K562 (cell line): ENCODE results near the gene RNH1. TPM values are rescaled to one million over a fixed set of nuclear protein-coding genes. Genes with fewer than 3 reads are reported as not detected.

Source experiments
- ATF3 ChIP-seq, 2 experiments: fragments of 450-650 bp in 1 of 2; sonication (generic) in 1 of 2; formaldehyde crosslinking in 1 of 2; IDR thresholded peaks in 1 of 2; conservative IDR thresholded peaks in 1 of 2; 2 replicates each; pipeline versions ENCODE4 v1.6.1 to v1.8.1; 2016 to 2023; ENCODE audit warnings: mild to moderate bottlenecking in 2 of 2, moderate library complexity in 2 of 2, inconsistent platforms in 1 of 2, missing genetic modification reagents in 1 of 2
- CBX5 ChIP-seq: IDR thresholded peaks from 2 replicates; pipeline ENCODE4 v1.6.1; 2014; ENCODE audit warnings: low read depth, borderline replicate concordance
- ESRRB ChIP-seq: fragments of 250-450 bp; sonication (Bioruptor Pico); IDR thresholded peaks from 2 replicates; pipeline ENCODE4 v1.5.0; 2020; ENCODE audit warnings: mild to moderate bottlenecking, moderate library complexity, borderline replicate concordance
- RBM22 ChIP-seq: fragments of 200-400 bp; formaldehyde crosslinking; IDR thresholded peaks from 2 replicates; pipeline ENCODE4 v1.6.1; 2018; ENCODE audit warnings: low read length, low read depth; ENCODE audit not compliant: poor library complexity, severe bottlenecking
- THRAP3 ChIP-seq: fragments of 450-650 bp; IDR thresholded peaks from 2 replicates; pipeline ENCODE4 v1.6.1; 2016; ENCODE audit warnings: mild to moderate bottlenecking, inconsistent platforms, borderline replicate concordance
- ZBTB2 ChIP-seq: fragments of 450-650 bp; IDR thresholded peaks from 2 replicates; pipeline ENCODE4 v1.6.1; 2016; ENCODE audit warnings: antibody characterized with exemption
- ZNF184 ChIP-seq: sonication (generic); formaldehyde crosslinking; IDR thresholded peaks from 2 replicates; pipeline ENCODE4 v1.5.0; 2020; ENCODE audit warnings: missing genetic modification reagents
- polyA plus RNA-seq, 8 experiments: library from polyadenylated mRNA; depleted of rRNA in 4 of 8; stranded (reverse) in 5 of 8; unstranded in 3 of 8; fragments of >200 nt; fragmentation: Nextera tagmentation in 2 of 8; fragmentation: Illumina TruSeq in 1 of 8; extraction: Ambion mirVana in 2 of 8; extraction: Trizol in 1 of 8; gene quantifications; 2 replicates each; pipeline versions ENCODE4 v1.2.1 to v1.2.3, GENCODE V29; 2011 to 2014; ENCODE audit warnings: inconsistent platforms in 1 of 8, missing spikeins in 1 of 8
- total RNA-seq, 7 experiments: library from RNA; depleted of rRNA in 6 of 7; stranded (reverse); fragments of >200 nt in 6 of 7; fragmentation: Illumina TruSeq in 2 of 7; extraction: Trizol in 2 of 7; gene quantifications; 2 replicates each; pipeline versions ENCODE4 v1.2.1 to v1.2.3, GENCODE V29; 2011 to 2021; ENCODE audit warnings: low replicate concordance in 1 of 7

RNH1 gene
- total and polyA plus RNA-seq, 9 of the 15 experiments (the other 6 are each of a cell fraction or from before 2014, with no cell fraction given) = 2.5 to 160 (median 44.3) TPM

GRCh38 chr11:528815-529727, 22.0 kb upstream of the RNH1 start (continued):
- no peak for TF ChIP-seq ZBTB2
- TF ChIP-seq ATF3 (IDR thresholded peaks at IDR 0.05) = 0 out of 2 replicates have a peak, but pooled peaks have one; percentile 8
- no peak for TF ChIP-seq ATF3 (CRISPR knock-in tag; conservative IDR thresholded peaks at IDR 0.05)
- TF ChIP-seq RBM22 = peak; percentile 72
- no peak for TF ChIP-seq CBX5
- no peak for TF ChIP-seq THRAP3
- no peak for TF ChIP-seq ZNF184 (CRISPR knock-in tag)
- TF ChIP-seq ESRRB (CRISPR knock-in tag) = no peak
